K562 treated with DMSO at 1 percent for 24 hours (cell line): ENCODE data around the gene OMD. TPM values are rescaled to one million over a fixed set of nuclear protein-coding genes. Genes with fewer than 3 reads are reported as not detected.

Source experiments
- total RNA-seq: library from RNA; unstranded; fragments of 300-600 nt; gene quantifications from 2 replicates; pipeline ENCODE4 v1.2.3, GENCODE V29; 2022; ENCODE audit warnings: low read depth; ENCODE audit not compliant: insufficient read depth

OMD gene, protein sequence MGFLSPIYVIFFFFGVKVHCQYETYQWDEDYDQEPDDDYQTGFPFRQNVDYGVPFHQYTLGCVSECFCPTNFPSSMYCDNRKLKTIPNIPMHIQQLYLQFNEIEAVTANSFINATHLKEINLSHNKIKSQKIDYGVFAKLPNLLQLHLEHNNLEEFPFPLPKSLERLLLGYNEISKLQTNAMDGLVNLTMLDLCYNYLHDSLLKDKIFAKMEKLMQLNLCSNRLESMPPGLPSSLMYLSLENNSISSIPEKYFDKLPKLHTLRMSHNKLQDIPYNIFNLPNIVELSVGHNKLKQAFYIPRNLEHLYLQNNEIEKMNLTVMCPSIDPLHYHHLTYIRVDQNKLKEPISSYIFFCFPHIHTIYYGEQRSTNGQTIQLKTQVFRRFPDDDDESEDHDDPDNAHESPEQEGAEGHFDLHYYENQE
- total RNA-seq: not detected in 2 replicates

GRCh38 chr9:92424340-92424739 is at the start of gene OMD:
Gene OMD, minus strand, starts transcription at chr9:92424471. Its CDS starts 6,913 bp downstream, at chr9:92417558.

DNA sequence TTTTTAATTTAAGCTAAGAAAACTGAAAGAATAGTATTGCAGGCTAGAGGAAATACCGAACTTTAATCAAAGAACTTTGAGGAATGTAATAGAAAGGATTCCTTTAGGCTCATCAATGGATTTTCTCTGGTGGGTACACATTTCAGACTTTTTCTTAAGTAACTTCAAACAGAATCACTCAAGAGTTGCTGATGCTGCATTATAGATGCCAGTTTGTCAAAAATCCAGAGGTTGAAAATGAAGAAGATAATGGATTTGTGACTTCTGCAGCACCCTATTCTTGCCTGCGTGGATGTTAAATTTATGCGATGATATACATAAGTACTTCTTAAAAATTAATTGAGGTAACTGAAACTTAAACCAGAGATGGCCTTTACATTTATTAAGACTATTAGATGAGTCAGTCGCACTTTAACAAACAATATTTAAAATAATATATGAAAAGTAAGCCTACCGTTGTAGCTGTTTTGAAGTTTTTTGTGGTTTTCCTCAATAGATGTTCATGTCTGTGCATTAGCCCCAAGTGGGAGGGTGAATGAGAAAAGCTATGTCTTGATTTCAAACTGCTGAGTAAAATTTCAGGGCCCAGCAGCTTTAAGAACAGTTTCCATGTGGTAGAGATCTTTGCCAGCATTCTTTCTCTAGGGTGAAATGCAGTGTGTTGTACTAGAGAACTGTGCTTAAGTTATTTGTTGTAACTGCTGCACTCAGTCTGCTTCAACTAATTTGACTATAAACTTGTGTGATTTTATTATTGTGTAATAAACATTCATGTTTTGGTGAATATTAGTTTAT is 20.0 kb downstream of the OMD start, which contains the start of gene OGN:
Gene OGN (minus strand): TSS at position 537 of the 795 bp plus-strand sequence. CDS start 1,171 bp downstream, outside the sequence.

Other genes starting within 250 kb of the OMD start
- 143 and 149 TPM in 2 replicates for gene IARS1, start 130.8 kb downstream of the OMD start, total RNA-seq
- 17.8 and 20.7 TPM in 2 replicates for gene NOL8, start 99.1 kb downstream of the OMD start, total RNA-seq
- gene CENPP, start 98.5 kb downstream of the OMD start, total RNA-seq: 7.3 and 7.6 TPM in 2 replicates
- gene OGN, start 19.9 kb downstream of the OMD start, total RNA-seq: not detected in 2 replicates
- gene ASPN, start 58.0 kb upstream of the OMD start, total RNA-seq: not detected in 2 replicates
- gene ECM2, start 111.5 kb upstream of the OMD start, total RNA-seq: not detected in 2 replicates
- gene IPPK, start 245.7 kb upstream of the OMD start, total RNA-seq: 6.5 and 7.3 TPM in 2 replicates